Forelimb muscle (tissue), 1 donor: ENCODE results near the gene CDH23. TPM values are rescaled to one million over a fixed set of nuclear protein-coding genes. Genes with fewer than 3 reads are reported as not detected.

Source experiments
- DNase-seq: peaks from one replicate; pipeline ENCODE4 v3.0.0-alpha.2; 2013; ENCODE audit warnings: low read depth
- polyA plus RNA-seq: library from polyadenylated mRNA; unstranded; fragments of 120-200 nt; gene quantifications from one replicate; pipeline ENCODE4 v1.2.1, GENCODE V29; 2013; ENCODE audit not compliant: insufficient read length

CDH23 gene
- polyA plus RNA-seq, 1 donor, result 4.1 TPM

DNA sequence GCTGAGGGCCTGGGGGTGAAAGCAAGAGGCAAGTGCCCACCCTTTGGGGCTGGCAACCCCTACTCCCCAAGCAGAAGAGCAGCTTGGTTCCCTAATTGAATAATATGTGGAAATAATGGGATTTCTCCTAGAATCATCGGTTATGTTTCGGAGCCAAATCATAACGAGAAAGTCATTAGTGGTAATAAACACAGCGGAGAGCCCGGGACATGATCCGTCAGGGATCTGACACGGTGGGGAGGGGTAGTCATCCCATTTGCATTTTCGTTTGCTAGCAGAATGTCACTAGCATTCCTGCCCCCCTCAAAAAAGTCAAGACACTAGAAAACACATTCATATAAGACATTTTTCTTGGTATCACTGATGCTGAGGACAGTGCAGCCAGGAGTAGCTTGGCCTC lies 140.4 kb downstream of the CDH23 start:
- no peak for DNase-seq

DNA sequence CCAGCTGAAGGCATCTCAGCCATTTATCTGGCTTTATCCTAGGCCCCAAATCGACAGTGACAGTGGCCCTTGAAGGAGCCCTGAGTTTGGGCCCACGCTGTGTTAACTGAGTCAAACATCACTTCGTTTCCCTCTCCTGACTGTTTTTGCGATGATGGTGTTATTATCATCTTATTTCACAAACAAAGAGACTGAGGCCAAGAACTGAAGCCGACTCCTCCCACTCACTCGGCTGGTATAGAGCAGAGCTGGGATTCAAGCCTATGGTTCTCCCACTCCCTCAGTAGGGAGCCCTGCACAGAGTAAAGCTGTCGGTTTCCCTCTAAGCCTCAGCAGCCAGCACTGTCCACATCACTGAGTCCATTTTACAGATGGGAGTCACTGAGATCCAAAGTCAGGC lies 141.0 kb downstream of the CDH23 start:
- no peak for DNase-seq

- no peak for DNase-seq
Measured at GRCh38 chr10:71538608-71539260, 142.0 kb downstream of the CDH23 start.

DNA sequence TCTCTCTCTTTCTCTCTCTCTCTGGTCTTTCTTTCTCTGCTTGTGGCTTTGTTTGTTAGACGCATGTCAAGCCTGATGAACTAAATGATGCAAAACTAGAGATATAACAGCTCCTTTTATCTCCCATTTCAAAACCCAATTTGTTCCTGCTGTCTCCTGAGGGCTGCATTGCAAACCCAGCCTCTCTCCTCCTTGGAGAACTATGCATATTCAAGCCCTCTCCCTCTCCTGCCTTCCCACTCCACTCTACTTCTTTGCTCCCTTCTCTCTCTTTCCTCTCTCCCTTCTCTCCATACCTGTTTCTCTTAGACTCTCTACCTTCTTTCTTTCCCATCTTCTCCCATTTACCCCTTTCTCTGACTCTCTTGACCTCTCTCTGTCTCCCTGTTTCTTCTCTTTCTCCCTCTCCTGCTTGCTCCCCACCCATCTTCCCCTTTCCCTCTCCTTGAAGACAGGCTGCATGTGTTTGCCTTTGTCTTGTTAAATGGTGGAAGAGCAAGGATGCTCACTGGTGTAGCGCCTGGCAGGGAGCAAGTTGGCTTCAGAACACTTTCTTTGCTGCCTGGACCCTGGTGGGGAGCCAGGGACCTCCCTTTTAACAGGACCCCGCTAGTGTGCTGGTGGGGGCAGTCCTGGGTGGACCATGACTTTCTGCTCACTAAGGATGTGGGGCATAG lies 142.9 kb downstream of the CDH23 start:
- DNase-seq, result no peak

DNA sequence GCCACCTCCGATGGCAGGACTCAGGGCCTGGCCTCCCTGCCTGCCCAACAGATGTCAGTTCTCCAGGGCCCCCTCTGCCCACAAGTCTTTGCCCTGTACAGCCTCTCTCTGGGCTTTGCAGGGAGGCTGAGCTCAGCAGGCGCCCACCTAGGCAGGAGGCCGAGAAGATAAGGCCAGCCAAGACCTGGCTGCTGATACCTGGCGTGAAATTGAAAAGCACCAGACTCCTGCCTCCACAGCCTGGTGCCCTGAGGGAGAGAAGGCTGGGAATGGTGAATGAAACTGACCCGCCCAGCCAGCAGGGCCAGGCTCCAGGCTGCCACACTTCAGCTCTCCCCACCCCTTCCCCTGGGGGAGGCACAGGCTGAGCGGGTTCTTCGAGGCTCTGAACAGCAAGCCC lies 145.8 kb downstream of the CDH23 start:
- DNase-seq, result no peak

DNA sequence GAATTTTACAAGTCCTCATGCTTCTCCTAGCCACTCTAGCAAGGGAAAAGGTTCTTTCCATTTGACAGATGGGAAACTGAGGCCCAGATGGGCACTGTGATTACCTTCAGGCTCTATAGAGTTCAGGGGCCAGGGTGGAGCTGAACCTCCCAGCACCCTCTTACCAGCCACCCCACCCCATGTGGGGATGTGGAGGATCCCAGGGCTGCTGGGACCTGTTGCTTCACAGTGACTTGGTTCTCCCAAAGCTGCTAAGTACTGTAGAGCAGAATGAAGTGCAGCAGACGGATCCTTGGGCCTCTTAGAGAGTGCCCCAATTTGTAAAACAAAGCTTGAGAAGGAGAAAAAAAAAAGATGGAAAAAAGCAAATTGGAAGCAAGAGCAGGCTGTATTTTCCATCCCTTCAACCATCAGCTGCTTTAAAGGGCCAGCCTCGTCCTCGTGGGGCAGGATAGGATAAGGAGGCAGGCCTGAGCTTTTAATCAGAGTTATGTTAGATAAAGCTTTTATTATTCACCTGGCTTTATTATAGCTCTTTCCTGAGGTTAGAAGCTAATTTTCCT lies 147.0 kb downstream of the CDH23 start:
- DNase-seq, result no peak

GRCh38 chr10:71545001-71545400 lies 148.3 kb downstream of the CDH23 start:
- no peak for DNase-seq

DNA sequence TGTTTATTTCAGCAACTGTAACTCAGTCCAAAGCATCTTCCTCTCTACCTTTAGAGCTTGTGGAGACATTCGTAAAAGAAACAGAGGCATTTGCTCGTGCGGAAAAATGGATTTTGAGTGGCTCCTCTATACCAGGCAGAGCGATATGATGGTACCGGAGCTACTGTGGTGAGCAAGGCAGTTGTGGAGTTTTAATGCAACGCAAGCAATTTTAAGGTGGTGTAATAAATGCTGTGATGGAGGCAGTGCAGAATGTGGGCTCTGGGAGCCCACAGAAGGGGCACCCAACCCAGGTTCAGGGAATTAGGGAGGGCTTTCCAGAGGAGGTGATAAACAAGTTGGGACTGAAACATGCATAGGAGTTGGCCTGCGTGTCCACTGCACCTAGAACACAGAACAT lies 149.5 kb downstream of the CDH23 start:
- no peak for DNase-seq

DNA sequence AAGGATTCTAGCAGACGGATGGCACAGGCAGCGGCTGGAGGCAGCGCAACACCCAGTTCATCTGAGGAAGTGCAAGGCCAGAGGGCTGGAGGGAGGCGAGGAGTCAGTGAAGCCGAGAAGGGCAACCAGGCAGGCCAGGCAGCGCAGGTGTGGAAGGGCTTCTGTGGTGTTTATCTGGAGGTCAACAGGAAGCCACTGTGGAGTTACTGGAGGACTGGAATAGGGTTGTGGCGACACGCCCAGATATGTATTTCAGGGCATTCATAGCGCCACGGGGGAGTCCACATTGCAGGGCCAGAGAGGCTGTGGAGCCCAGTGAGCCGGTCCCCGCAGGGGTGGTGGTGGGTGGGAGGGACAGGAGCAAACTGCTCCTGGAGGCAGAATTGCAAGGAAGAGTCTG lies 150.6 kb downstream of the CDH23 start:
- no peak for DNase-seq

GRCh38 chr10:71547876-71548846 lies 151.4 kb downstream of the CDH23 start:
- peak; percentile 54 for DNase-seq

GRCh38 chr10:71549766-71550533 lies 153.2 kb downstream of the CDH23 start:
- no peak for DNase-seq

- no peak for DNase-seq
Measured at GRCh38 chr10:71550628-71551027, 153.9 kb downstream of the CDH23 start.

GRCh38 chr10:71551970-71552369 lies 155.2 kb downstream of the CDH23 start:
- no peak for DNase-seq

DNA sequence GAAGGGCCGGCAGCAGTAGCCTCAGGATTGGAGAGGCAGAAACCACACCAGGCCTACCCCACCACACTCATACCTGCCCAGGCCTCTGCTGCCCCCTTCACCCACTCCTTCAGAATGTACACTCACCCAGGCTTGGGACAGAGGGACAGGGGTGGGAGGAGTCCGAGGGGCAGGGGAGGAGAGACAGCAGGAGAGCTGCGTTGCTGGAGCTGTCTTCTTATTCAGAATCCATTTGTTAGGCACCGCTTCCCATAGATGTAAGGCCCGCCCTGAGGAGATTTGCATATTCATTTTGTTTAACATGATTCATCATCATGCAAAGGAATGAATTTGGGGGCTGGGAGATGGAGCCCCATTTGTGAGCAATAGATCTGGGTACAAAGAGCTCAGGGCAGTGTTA lies 156.7 kb downstream of the CDH23 start:
- DNase-seq, result no peak

DNA sequence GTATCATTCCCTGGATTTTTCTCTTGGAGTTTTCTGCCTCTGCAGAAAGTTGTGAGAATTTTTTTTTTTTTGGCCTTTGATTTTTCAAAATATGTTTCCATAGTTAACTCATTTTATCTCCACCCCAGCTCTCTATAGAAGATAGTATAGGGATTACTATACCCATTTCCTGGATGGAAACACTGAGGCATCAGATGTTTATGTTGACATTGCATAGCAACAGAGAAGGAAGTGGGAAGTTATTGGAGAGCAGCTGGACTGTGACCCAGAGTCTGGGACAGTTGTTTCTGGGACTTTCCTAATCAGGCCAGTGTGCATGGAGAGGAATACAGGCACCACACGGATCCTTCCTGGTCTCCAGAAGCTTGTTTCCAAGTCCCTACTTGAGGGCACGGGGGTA lies 158.0 kb downstream of the CDH23 start:
- DNase-seq, result no peak

DNA sequence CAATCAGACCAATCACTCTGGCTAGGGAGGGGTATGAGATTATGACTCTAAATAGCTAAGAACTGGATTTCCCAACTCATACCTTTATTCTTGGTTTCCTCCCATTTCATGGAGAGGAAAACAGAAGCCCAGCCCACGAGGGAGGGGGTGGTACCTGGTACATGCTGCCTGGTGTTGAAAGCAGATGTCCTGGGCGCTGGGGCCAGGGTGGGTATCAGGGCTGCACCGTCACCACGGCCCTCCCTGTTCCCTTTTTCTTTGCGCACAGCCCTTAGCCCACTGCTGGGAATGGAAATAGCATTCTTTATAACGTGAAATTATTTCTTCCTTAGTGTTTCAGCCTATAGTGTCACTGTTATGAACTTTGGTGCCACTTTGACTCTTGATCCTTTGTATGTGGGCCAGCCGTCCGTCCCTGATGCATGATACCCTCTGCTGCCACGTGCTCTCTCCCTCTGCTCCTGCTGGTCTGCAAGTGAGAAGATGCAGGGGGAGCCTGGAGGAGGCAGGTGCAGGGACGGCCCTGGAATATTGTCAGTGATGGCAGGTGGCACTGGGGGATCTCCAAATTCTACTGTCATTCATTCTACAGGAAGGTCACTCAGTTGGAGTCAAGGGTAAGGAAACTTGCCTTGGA lies 158.5 kb downstream of the CDH23 start:
- DNase-seq, result no peak

GRCh38 chr10:71555724-71556119 lies 159.0 kb downstream of the CDH23 start:
- DNase-seq, result no peak

- DNase-seq, result no peak
Measured at GRCh38 chr10:71558991-71559390, 162.3 kb downstream of the CDH23 start.

DNA sequence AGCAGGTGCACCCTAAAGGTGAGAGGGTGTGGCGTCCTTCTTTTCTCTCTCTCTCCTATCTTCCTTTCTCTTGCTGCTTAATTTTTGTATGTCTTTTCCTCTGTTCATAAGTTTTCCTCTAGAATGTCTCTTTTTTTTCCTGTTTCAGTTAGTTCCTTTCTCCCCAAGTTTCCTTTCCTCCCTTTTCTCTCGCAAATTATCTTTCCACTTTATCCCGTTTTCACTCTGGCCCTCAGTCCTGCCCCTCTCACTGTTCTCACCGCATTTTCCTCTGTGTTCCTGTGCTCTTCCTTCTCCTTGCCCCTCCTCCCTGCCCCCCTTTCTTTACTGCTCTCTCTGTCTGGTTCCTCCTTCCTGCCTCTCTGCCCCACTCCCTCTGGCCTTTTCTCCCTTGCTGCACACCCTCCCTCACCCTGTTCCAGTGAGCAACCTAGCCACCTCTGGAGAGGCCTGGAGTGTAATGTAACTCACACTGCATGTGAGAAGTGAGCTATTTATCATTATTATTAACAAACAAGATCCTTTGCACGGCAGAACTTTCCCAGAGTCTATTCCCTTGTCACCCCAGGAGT lies 164.4 kb downstream of the CDH23 start:
- DNase-seq, result no peak

- DNase-seq, result no peak
Measured at GRCh38 chr10:71562181-71562580, 165.5 kb downstream of the CDH23 start.

DNA sequence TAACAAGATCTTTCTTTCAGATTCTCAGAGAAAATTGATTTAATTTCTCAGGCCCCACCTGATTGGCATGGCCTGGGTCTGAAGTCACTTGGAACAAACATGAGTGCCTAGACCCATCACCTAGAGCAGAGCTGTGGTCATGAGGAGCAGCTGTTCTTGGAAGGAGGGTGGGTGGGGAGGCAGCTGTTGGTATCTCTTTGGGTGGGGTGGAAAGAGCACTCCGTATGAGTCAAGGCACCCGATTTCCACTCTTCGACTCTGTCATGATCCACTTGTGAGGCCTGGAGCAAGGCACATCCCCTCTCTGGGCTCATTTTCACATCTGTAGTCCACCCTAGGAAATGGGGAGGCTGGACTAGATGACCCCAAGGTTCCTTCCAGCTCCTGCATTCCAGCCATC lies 166.2 kb downstream of the CDH23 start:
- no peak for DNase-seq
